HepG2 (cell line): ENCODE measurements around the gene ZNF700. TPM values are rescaled to one million over a fixed set of nuclear protein-coding genes. Genes with fewer than 3 reads are reported as not detected.

Experiments used
- ATAC-seq: fragments of 200-7000 bp; cut with Tn5 transposase; 3 replicates; pipeline ENCODE4 v1.9.1; 2020; ENCODE audit warnings: mild to moderate bottlenecking, moderate library complexity
- BruUV-seq: library from RNA; stranded (reverse); fragments of 400-500 nt; replicated peaks from 2 replicates; lab custom pipeline; 2021; lab: Mats Ljungman, UMichigan
- CTCF ChIA-PET: fragments of 300-600 bp; formaldehyde crosslinking; extraction: SDS; loops from one replicate; lab custom pipeline; 2021; ENCODE audit warnings: low total read pairs, inconsistent platforms, low intra/inter-chr PET ratio; lab: Yijun Ruan, JAX
- POLR2A ChIA-PET: fragments of 350-600 bp; sonication (Branson Sonifier 250); formaldehyde crosslinking; loops from one replicate; lab custom pipeline; 2020; ENCODE audit warnings: antibody characterized with exemption, inconsistent platforms; lab: Yijun Ruan, JAX
- DNase-seq: peaks from one replicate; pipeline ENCODE4 v3.0.0-alpha.2; 2015; ENCODE audit warnings: low spot score
- FAIRE-seq: peaks from 3 replicates; lab custom pipeline; 2011; peaks lifted over from hg19 to GRCh38; lab: Jason Lieb, UNC
- H2AFZ ChIP-seq: one replicate; pipeline ENCODE4 v1.6.1; 2011; ENCODE audit warnings: low read length, inconsistent platforms
- H3K27ac ChIP-seq: fragments of 300-600 bp; 3 replicates; pipeline ENCODE4 v1.8.0; 2011; ENCODE audit warnings: mixed run types, mild to moderate bottlenecking, mixed read lengths, low read length, inconsistent platforms; ENCODE audit not compliant: insufficient read depth; ENCODE audit errors: extremely low read length
- H3K27me3 ChIP-seq, 2 experiments: fragments of 200-600 bp in 1 of 2; 2 replicates in 1 of 2; 3 replicates in 1 of 2; pipeline versions ENCODE4 v1.6.0 to v1.8.0; 2011; ENCODE audit warnings: low read length in 2 of 2, mild to moderate bottlenecking in 2 of 2, moderate library complexity in 2 of 2, inconsistent platforms in 1 of 2; ENCODE audit not compliant: insufficient read depth in 2 of 2, control insufficient read depth in 1 of 2
- H3K36me3 ChIP-seq, 2 experiments: fragments of 200-600 bp in 1 of 2; replicated peaks in 1 of 2; 2 replicates in 1 of 2; 3 replicates in 1 of 2; pipeline versions ENCODE4 v1.5.1 to v1.8.0; 2011; ENCODE audit warnings: low read length in 2 of 2, inconsistent platforms in 1 of 2; ENCODE audit not compliant: insufficient read depth in 2 of 2, control insufficient read depth in 1 of 2
- H3K4me1 ChIP-seq: 2 replicates; pipeline ENCODE4 v1.5.1; 2012; ENCODE audit warnings: low read length, inconsistent platforms; ENCODE audit not compliant: insufficient read depth
- H3K4me2 ChIP-seq: 2 replicates; pipeline ENCODE4 v1.6.0; 2011; ENCODE audit warnings: low read depth, low read length, inconsistent platforms
- H3K4me3 ChIP-seq, 3 experiments: fragments of 200-600 bp in 1 of 3; sonication (generic), shearing (Covaris generic) in 1 of 3; replicated peaks in 1 of 3; 2 replicates each; pipeline ENCODE4 v1.5.1; 2011 to 2016; ENCODE audit warnings: low read length in 3 of 3, inconsistent platforms in 2 of 3, low read depth in 2 of 3, mild to moderate bottlenecking in 2 of 3, control low read depth in 1 of 3, mixed read lengths in 1 of 3; ENCODE audit not compliant: insufficient read depth in 1 of 3
- H3K79me2 ChIP-seq: one replicate; pipeline ENCODE4 v1.6.1; 2011; ENCODE audit warnings: low read length, inconsistent platforms; ENCODE audit not compliant: insufficient read depth
- H3K9ac ChIP-seq: 2 replicates; pipeline ENCODE4 v1.6.0; 2011; ENCODE audit warnings: mild to moderate bottlenecking, low read depth, low read length, inconsistent platforms; ENCODE audit not compliant: insufficient read depth
- H3K9me3 ChIP-seq: 2 replicates; pipeline ENCODE4 v1.5.1; 2012; ENCODE audit warnings: mild to moderate bottlenecking, low read length
- H4K20me1 ChIP-seq: 2 replicates; pipeline ENCODE4 v1.6.0; 2011; ENCODE audit warnings: inconsistent platforms, mild to moderate bottlenecking, low read length, moderate library complexity; ENCODE audit not compliant: insufficient read depth
- FOXK1 ChIP-seq: sonication (generic); formaldehyde crosslinking; IDR thresholded peaks from 2 replicates; pipeline ENCODE4 v1.4.0; 2020; ENCODE audit warnings: low read depth, missing genetic modification reagents, borderline replicate concordance
- GABPA ChIP-seq, 2 experiments: IDR thresholded peaks; 2 replicates each; pipeline ENCODE4 v1.6.1; 2011 to 2016; ENCODE audit warnings: low read depth in 2 of 2, low read length in 1 of 2, missing biosample characterization in 1 of 2, missing genetic modification characterization in 1 of 2
- KDM5A ChIP-seq: fragments of 200-600 bp; sonication (generic); IDR thresholded peaks from 2 replicates; pipeline ENCODE4 v1.7.0; 2018; ENCODE audit warnings: antibody characterized with exemption, mild to moderate bottlenecking, low read length, borderline replicate concordance
- POGZ ChIP-seq: sonication (generic); formaldehyde crosslinking; IDR thresholded peaks from 2 replicates; pipeline ENCODE4 v1.4.0; 2020; ENCODE audit warnings: mild to moderate bottlenecking, missing genetic modification reagents
- POLR2G ChIP-seq: fragments of 200-400 bp; formaldehyde crosslinking; IDR thresholded peaks from 2 replicates; pipeline ENCODE4 v1.6.1; 2018; ENCODE audit warnings: mild to moderate bottlenecking, low read depth, low read length, moderate library complexity
- PRPF4 ChIP-seq: fragments of 200-400 bp; formaldehyde crosslinking; IDR thresholded peaks from 2 replicates; pipeline ENCODE4 v1.6.1; 2016; ENCODE audit warnings: low read length, low read depth; ENCODE audit not compliant: poor library complexity, severe bottlenecking
- ZNF296 ChIP-seq: sonication (generic); formaldehyde crosslinking; conservative IDR thresholded peaks from 2 replicates; pipeline ENCODE4 v1.5.0; 2020; ENCODE audit warnings: mild to moderate bottlenecking, missing genetic modification reagents
- WGBS: methylation state at CpG from one replicate; pipeline ENCODE4 v1.1.6; 2017; ENCODE audit warnings: low lambda C conversion rate; 5-methylcytosine and 5-hydroxymethylcytosine counted together
- in situ Hi-C: cut with HindIII; loops from 2 replicates; pipeline ENCODE4 v1.10.0; 2017; ENCODE audit warnings: low pct_unique_long_range_greater_than_20kb; ENCODE audit not compliant: extremely low pct_ligation_motif_present
- intact Hi-C: fragments of 100-400 bp; cut with micrococcal nuclease; formaldehyde crosslinking; loops from one replicate; pipeline ENCODE4 v1.10.0; 2022; ENCODE audit not compliant: unreplicated experiment
- polyA plus RNA-seq, 8 experiments: library from polyadenylated mRNA; depleted of rRNA in 3 of 8; stranded (reverse) in 7 of 8; unstranded in 1 of 8; fragments of >200 nt; fragmentation: Illumina TruSeq in 4 of 8; extraction: Trizol in 4 of 8; gene quantifications; 2 replicates each; pipeline versions ENCODE4 v1.2.1 to v1.2.3, GENCODE V29; 2011 to 2016; ENCODE audit warnings: low read depth in 4 of 8, missing spikeins in 1 of 8, mixed read lengths in 1 of 8; ENCODE audit not compliant: insufficient read depth in 1 of 8
- total RNA-seq, 5 experiments: library from RNA; depleted of rRNA; stranded (reverse); fragments of >200 nt; fragmentation: Illumina TruSeq; extraction: Trizol; gene quantifications; 2 replicates each; pipeline ENCODE4 v1.2.3, GENCODE V29; 2016; ENCODE audit warnings: low read depth in 1 of 5
- TF ChIP-seq, protein P1 (sequence below), 2 experiments: IDR thresholded peaks; 2 replicates each; pipeline ENCODE4 v1.6.1; 2011 to 2012; ENCODE audit warnings: low read length in 2 of 2, borderline replicate concordance in 1 of 2, low read depth in 1 of 2, mild to moderate bottlenecking in 1 of 2, moderate library complexity in 1 of 2
- TF ChIP-seq, protein P2 (sequence below), 2 experiments: sonication (generic) in 1 of 2; formaldehyde crosslinking in 1 of 2; IDR thresholded peaks; 2 replicates each; pipeline versions ENCODE4 v1.4.0 to v1.6.1; 2016 to 2020; ENCODE audit warnings: borderline replicate concordance in 1 of 2, low read depth in 1 of 2, mild to moderate bottlenecking in 1 of 2, missing genetic modification reagents in 1 of 2
- TF ChIP-seq, protein P3 (sequence below): sonication (generic); formaldehyde crosslinking; IDR thresholded peaks from 2 replicates; pipeline ENCODE4 v1.5.0; 2020; ENCODE audit warnings: mild to moderate bottlenecking, missing genetic modification reagents, borderline replicate concordance

ZNF700 gene
- total and polyA plus RNA-seq, 2 of the 13 experiments (the other 11 are each of a cell fraction or from before 2014, with no cell fraction given): 6.0 to 12.8 TPM

DNA sequence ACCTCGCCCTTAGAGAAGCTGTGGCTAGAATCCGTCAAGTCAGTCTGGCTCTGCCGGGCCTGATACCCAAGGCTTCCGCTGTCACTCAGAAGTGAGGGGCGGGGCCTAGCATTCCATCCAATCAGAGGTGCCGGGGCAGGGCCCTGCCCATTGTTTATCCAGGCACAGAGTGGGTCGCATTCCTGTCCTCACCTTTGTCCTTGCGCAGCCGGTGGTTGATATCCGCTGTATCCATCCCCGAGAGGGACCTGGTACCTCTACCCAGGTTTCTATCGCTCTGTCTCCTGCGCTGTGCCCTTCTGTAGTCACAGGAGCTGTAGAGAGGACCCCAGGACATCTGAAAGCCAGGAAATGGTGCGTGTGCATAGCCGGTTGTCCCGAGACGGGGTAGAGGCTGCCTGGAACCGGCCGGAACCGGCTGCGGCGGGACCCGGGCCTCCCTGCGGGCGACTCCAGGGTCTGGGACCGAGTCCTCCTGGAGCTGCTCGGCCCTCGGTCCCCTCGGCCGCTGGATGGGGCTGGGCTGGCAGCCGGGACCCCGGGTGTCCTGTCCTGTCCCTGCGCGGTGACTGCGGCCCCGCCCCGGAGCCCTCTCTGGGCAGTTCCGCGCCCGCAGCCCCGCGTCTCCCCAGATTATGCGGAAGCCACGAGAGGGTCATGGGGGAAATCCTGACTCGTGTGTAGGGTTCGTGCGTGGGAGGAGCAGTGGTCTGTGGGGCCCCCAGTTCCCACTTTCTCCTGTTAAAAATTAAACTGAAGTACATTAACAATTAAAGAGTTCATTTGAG lies 40.1 kb downstream of the ZNF700 start, which contains the start of gene ZNF763:
Gene ZNF763 (plus strand): TSS at position 183 of the 788 bp plus-strand sequence. CDS start 169 bp downstream, at position 352.
- WGBS: 43% methylated on average over 15 of the region's 47 CpGs
- no peaks in the 10 kb centered on the region for H4K20me1 ChIP-seq
- H3K27ac ChIP-seq: no peak within 1 kb of the TSS
- FAIRE-seq: no peak
- in situ Hi-C loops: no loop called here
- peak; percentile 88 for ATAC-seq
- no peaks in the 10 kb centered on the region for H3K36me3 ChIP-seq
- H3K4me3 ChIP-seq: peak within 1 kb of the TSS in 2 of 3 experiments; percentile 31 to 42; a peak in 3 of 6 replicates
- intact Hi-C loops: loop anchor here (1.0 to 2.0 kb wide), 2 partner anchors 24 to 176 kb away; partner anchors contain the start of gene ZNF20
- DNase-seq: peak; percentile 60
- no peaks in the 10 kb centered on the region for H3K27me3 ChIP-seq
- H3K9me3 ChIP-seq: no peaks in the 10 kb centered on the region
- no peaks in the 10 kb centered on the region for H3K79me2 ChIP-seq
- peaks cover 18% of the 10 kb centered on the region for H3K4me1 ChIP-seq
- H3K4me2 ChIP-seq: peak within 1 kb of the TSS; percentile 78
- no TSS peak for BruUV-seq
- H2AFZ ChIP-seq: no peak within 1 kb of the TSS
- ChIA-PET CTCF (interaction anchor here (1.5 to 3.0 kb wide), 4 partner anchors 22 to 176 kb away, joined by 3 to 27 read pairs (median 8); no protein-coding TSS in a partner anchor), POLR2A (interaction anchor here (1.6 kb wide), 1 partner anchor 41 kb away, joined by 10 read pairs; the partner anchor contains the start of gene ZNF700)
- no peak within 1 kb of the TSS for H3K9ac ChIP-seq
- TF ChIP-seq PRPF4: no peak
- 0 out of 2 replicates have a peak, but pooled peaks have one; percentile 24 for TF ChIP-seq POLR2G
- TF ChIP-seq, protein P1, sequence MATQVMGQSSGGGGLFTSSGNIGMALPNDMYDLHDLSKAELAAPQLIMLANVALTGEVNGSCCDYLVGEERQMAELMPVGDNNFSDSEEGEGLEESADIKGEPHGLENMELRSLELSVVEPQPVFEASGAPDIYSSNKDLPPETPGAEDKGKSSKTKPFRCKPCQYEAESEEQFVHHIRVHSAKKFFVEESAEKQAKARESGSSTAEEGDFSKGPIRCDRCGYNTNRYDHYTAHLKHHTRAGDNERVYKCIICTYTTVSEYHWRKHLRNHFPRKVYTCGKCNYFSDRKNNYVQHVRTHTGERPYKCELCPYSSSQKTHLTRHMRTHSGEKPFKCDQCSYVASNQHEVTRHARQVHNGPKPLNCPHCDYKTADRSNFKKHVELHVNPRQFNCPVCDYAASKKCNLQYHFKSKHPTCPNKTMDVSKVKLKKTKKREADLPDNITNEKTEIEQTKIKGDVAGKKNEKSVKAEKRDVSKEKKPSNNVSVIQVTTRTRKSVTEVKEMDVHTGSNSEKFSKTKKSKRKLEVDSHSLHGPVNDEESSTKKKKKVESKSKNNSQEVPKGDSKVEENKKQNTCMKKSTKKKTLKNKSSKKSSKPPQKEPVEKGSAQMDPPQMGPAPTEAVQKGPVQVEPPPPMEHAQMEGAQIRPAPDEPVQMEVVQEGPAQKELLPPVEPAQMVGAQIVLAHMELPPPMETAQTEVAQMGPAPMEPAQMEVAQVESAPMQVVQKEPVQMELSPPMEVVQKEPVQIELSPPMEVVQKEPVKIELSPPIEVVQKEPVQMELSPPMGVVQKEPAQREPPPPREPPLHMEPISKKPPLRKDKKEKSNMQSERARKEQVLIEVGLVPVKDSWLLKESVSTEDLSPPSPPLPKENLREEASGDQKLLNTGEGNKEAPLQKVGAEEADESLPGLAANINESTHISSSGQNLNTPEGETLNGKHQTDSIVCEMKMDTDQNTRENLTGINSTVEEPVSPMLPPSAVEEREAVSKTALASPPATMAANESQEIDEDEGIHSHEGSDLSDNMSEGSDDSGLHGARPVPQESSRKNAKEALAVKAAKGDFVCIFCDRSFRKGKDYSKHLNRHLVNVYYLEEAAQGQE (IDR thresholded peaks at IDR 0.05; ENCODE audit: borderline replicate concordance in 1 of 2, low read depth in 1 of 2, low read length in 2 of 2): no peak
- TF ChIP-seq GABPA (IDR thresholded peaks at IDR 0.05; ENCODE audit: low read depth, low read length): no peak
- 0 out of 2 replicates have a peak, but pooled peaks have one; percentile 8 for TF ChIP-seq GABPA (CRISPR knock-in tag; IDR thresholded peaks at IDR 0.05; ENCODE audit: low read depth)
- TF ChIP-seq POGZ (CRISPR knock-in tag): peak; percentile 35; the same call in 1 of the 2 replicates
- TF ChIP-seq ZNF296 (CRISPR knock-in tag): no peak
- TF ChIP-seq, protein P2, sequence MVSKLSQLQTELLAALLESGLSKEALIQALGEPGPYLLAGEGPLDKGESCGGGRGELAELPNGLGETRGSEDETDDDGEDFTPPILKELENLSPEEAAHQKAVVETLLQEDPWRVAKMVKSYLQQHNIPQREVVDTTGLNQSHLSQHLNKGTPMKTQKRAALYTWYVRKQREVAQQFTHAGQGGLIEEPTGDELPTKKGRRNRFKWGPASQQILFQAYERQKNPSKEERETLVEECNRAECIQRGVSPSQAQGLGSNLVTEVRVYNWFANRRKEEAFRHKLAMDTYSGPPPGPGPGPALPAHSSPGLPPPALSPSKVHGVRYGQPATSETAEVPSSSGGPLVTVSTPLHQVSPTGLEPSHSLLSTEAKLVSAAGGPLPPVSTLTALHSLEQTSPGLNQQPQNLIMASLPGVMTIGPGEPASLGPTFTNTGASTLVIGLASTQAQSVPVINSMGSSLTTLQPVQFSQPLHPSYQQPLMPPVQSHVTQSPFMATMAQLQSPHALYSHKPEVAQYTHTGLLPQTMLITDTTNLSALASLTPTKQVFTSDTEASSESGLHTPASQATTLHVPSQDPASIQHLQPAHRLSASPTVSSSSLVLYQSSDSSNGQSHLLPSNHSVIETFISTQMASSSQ (IDR thresholded peaks at IDR 0.05; ENCODE audit: low read depth): no peak
- TF ChIP-seq, protein P2 (CRISPR knock-in tag; IDR thresholded peaks at IDR 0.05; ENCODE audit: borderline replicate concordance): no peak
- TF ChIP-seq FOXK1 (CRISPR knock-in tag): 0 out of 2 replicates have a peak, but pooled peaks have one; percentile 26
- TF ChIP-seq, protein P3, sequence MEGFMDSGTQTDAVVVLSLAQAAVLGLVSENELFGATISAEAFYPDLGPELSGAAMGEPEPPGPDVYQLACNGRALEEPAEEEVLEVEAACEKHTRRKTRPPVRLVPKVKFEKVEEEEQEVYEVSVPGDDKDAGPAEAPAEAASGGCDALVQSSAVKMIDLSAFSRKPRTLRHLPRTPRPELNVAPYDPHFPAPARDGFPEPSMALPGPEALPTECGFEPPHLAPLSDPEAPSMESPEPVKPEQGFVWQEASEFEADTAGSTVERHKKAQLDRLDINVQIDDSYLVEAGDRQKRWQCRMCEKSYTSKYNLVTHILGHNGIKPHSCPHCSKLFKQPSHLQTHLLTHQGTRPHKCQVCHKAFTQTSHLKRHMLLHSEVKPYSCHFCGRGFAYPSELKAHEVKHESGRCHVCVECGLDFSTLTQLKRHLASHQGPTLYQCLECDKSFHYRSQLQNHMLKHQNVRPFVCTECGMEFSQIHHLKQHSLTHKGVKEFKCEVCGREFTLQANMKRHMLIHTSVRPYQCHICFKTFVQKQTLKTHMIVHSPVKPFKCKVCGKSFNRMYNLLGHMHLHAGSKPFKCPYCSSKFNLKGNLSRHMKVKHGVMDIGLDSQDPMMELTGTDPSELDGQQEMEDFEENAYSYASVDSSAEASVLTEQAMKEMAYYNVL: no peak
- TF ChIP-seq KDM5A: no peak
